HEK293T (cell line): Measurements from ENCODE around the gene RBM48.

Source experiments
- ARNT ChIP-seq: fragments of 450-650 bp; IDR thresholded peaks from 2 replicates; pipeline ENCODE4 v1.6.1; 2017; ENCODE audit warnings: mild to moderate bottlenecking
- CTBP1 ChIP-seq: fragments of 450-650 bp; IDR thresholded peaks from 2 replicates; pipeline ENCODE4 v1.6.1; 2016; ENCODE audit warnings: borderline replicate concordance
- FOXK2 ChIP-seq: fragments of 450-650 bp; IDR thresholded peaks from 2 replicates; pipeline ENCODE4 v1.6.1; 2016; ENCODE audit warnings: mild to moderate bottlenecking
- HDGF ChIP-seq: fragments of 450-650 bp; IDR thresholded peaks from 2 replicates; pipeline ENCODE4 v1.6.1; 2017; ENCODE audit warnings: antibody characterized with exemption, borderline replicate concordance
- NFRKB ChIP-seq: fragments of 450-650 bp; IDR thresholded peaks from 2 replicates; pipeline ENCODE4 v1.6.1; 2016; ENCODE audit warnings: mild to moderate bottlenecking, moderate library complexity
- PKNOX1 ChIP-seq: fragments of 450-650 bp; IDR thresholded peaks from 2 replicates; pipeline ENCODE4 v1.6.1; 2016
- SP1 ChIP-seq: fragments of 450-650 bp; IDR thresholded peaks from 2 replicates; pipeline ENCODE4 v1.6.1; 2017
- ZNF384 ChIP-seq: fragments of 450-650 bp; IDR thresholded peaks from 2 replicates; pipeline ENCODE4 v1.6.1; 2016

- TF ChIP-seq HDGF (no peak), NFRKB (no peak), SP1 (no peak), FOXK2 (no peak), CTBP1 (no peak), ARNT (no peak), ZNF384 (no peak), PKNOX1 (no peak)
These were observed 11.0 kb upstream of the RBM48 start for GRCh38 chr7:92517631-92518030.
